Activated T-cell treated with anti-CD3 and anti-CD28 coated beads for 4 hours (primary cell): Measurements from ENCODE around the gene STARD8.
"Not testable (repeated sequence)": the region's sequence is repeated elsewhere in the genome, so short reads cannot be mapped to it uniquely, and the experiment has no call there.

Experiments
- DNase-seq: peaks from one replicate; pipeline ENCODE4 v3.0.0-alpha.2; 2020

STARD8 gene

GRCh38 chrX:68647156-68647957 lies at the start of gene STARD8:
TSS of gene STARD8 (plus strand) at chrX:68647666. CDS start at chrX:68647883, 217 bp downstream.
- DNase-seq: no peak

- no peak for DNase-seq
Measured at GRCh38 chrX:68598841-68599240, 48.6 kb upstream of the STARD8 start.

DNA sequence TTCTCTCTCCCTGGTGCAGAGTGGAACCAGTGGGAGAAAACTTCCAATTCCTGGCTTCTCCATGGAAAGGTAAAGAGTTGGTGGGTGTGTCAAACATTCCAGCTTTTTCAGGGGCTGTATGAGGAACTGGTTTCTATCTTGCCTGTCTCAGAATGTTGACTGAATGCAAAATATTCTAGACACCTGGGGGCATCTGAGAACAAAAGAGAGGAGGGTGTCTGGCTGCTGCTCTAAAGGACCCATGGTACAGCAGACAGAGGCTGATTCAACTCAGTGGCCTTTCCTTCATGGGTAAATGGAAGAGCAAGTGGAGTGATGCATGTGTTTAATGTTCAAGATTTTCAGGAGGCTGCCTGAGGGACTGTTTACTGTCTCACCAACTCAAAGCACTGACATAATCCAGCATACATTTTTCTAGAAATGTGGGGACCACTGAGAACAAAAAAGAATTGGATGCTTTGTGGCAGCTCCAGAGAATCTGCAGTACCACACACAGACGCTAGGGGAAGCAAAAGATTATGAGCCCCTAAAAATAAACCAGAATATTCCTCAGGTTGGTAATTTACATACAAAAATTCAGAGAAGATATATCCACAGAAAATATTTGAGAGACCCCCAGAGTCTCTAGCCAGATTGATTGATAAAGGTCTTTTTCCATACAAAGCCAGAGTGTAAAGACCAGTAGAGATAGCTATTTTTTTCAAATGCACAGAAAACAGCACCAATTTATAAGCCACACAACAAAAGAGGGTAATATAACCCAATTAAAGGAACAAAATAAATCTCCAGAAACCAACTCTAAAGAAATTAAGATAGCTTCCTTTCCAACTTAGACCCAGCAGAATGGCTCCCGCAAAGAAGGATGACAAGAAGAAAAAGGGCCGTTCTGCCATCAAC lies 48.0 kb upstream of the STARD8 start:
- no peak for DNase-seq

DNA sequence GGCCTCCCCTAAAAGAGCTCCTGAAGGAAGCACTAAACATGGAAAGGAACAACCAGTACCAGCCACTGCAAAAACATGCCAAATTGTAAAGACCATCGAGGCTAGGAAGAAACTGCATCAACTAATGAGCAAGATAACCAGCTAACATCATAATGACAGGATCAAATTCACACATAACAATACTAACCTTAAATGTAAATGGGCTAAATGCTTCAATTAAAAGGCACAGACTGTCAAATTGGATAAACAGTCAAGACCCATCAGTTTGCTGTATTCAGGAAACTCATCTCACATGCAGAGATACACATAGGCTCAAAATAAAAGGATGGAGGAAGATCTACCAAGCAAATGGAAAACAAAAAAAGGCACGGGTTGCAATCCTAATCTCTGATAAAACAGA lies 43.2 kb upstream of the STARD8 start:
- DNase-seq: not testable (repeated sequence)

DNA sequence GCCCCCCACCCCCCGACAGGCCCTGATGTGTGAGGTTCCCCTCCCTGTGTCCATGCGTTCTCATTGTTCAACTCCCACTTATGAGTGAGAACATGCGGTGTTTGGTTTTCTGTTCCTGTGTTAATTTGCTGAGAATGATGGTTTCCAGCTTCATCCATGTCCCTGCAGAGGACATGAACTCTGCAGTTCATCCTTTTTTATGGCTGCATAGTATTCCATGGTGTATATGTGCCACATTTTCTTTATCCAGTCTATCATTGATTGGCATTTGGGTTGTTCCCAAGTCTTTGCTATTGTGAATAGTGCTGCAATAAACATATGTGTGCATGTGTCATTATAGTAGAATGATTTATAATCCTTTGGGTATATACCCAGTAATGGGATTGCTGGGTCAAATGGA lies 32.7 kb upstream of the STARD8 start:
- not testable (repeated sequence) for DNase-seq

GRCh38 chrX:68627986-68628385 lies 19.5 kb upstream of the STARD8 start:
- DNase-seq: no peak

DNA sequence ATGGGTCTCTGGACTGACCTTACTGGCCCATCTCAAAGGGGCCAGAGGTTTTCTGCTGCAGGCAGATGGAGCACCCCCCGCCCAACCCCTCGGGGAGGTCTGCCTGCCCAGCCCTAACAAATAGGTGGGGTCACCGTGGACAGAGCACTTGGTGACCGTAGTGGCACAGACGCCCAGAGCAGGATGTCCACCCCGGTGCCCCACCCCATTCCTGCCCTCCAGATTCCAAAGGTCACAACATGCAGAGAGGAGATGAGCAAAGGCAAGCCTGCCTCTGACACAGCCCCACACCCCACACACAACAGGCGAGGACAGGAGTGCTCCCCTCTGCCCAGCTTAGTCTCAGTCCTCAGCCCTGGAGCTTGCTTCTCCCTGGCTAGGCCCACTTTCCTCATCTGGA lies 17.5 kb upstream of the STARD8 start:
- not testable (repeated sequence) for DNase-seq

DNA sequence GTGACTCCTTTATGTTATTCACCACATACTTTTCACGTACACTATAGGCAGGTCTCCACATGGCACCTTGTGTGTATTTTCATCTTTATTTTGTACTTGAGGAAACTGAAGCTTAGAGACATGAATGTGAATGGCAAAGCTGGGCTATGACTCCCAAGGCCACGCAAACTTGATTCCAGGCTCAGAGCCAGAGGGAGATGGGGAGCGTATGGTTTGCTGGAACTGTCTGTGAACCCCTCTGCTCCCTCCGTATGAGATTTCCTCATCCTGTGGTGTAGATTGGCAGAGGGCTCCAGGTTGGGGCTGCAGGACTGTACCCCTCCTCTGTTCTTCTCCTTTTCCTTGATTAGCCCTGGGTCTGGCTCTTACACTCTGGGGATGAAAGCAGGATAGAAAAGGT lies 16.1 kb upstream of the STARD8 start:
- DNase-seq: no peak

GRCh38 chrX:68632491-68632890 lies 15.0 kb upstream of the STARD8 start:
- no peak for DNase-seq

DNA sequence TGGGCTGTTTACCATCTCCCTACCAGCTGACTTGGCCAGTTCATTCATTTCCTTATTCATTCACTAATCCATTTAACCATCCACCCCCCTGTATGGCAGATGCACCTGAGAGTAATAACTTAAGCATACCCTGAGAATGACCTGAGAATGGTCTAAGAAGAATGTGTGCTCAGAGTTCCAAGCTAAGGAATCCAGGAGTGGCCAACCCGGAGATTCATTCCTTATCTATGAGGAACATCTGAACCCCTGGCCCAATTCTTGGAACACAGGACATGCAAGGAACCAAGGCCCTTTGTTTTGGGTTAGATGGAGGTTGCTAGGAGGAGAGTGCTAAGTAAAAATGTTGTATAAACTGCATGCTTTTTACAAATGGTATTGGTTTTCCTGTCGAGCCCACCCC lies 13.5 kb upstream of the STARD8 start:
- DNase-seq: no peak

- DNase-seq: no peak
Measured at GRCh38 chrX:68634649-68635227, 12.7 kb upstream of the STARD8 start.

DNA sequence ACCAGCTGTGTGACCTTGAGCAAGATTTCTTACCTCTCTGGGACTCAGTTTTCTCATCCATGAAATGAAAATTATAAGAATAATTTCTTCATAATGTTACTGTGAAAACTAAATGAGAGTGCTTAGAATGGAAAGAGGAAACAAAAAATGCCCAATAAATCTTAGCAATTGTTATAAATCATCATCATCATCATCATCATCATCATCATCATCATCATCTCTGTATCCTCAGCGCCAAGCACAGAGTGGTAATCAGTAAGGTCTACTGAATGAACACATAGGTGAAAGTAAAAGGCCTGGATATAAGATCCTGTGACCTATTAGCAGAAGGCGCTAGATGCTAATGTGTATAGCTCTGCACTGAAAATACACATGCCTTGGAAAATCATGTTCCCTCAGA lies 6.8 kb upstream of the STARD8 start:
- no peak for DNase-seq

DNA sequence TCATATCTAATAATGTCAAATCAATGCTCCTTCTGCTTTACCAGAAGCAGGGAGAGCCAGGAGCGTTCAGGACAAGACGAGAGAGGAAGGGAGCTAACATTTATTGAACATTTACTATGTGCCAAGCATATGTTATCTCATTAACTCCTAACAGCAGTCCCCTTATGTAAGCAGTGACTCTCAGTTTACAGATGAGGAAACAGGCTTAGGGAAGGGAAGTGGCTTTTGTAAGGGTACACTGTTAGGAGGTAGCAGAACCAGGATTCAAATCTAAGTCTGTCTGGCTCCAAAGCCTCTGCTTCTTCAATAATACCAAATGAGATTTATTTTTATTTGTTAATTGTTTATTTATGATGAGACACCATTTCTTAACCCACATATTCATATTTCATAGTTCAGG lies 2.6 kb upstream of the STARD8 start:
- DNase-seq: no peak

DNA sequence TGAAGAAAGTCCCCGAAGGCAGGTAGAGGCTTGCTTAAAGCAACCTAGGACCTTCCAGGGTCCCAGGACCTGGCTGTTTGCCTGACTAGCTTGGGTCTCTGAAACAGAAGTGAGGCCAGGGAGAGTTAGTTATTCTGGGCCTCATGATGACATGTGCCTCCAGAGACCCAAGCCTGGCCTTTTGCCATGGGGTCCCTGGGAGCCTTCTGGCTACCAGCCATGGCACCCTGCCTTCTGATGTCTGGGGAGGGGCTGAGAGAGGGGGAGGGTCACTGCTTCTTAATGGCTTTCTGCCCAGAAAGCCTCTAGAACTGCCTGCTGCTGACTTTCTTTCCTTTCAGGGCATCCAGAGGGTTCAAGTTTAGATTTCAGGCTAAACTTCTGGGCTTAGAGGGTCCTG lies 1.0 kb upstream of the STARD8 start:
- DNase-seq: no peak

GRCh38 chrX:68648960-68649359 lies 1.5 kb downstream of the STARD8 start:
- DNase-seq: no peak

GRCh38 chrX:68650491-68650890 lies 3.0 kb downstream of the STARD8 start:
- no peak for DNase-seq

DNA sequence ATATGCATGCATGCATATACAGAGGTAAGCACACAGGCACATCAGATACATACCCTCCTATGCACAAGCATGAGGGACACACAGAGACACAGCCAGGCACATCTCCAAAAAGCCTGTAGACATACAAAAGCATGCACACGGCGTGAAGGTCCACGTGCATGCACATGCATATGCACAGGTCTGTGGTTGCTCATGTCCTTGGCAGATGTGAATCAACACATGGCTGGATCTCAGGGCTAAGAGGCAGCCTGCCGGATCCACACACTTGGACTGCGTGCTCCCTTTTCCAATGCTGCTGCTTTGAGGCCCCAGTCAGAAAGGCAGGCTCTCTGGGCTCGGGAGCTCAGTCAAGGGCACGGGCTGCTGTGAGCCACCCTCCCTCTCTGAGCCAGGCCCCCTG lies 3.6 kb downstream of the STARD8 start:
- no peak for DNase-seq

GRCh38 chrX:68652326-68653170 lies 5.1 kb downstream of the STARD8 start:
- DNase-seq: no peak

- no peak for DNase-seq
Measured at GRCh38 chrX:68654693-68655092, 7.2 kb downstream of the STARD8 start.

- DNase-seq: not testable (repeated sequence)
Measured at GRCh38 chrX:68656473-68656872, 9.0 kb downstream of the STARD8 start.

DNA sequence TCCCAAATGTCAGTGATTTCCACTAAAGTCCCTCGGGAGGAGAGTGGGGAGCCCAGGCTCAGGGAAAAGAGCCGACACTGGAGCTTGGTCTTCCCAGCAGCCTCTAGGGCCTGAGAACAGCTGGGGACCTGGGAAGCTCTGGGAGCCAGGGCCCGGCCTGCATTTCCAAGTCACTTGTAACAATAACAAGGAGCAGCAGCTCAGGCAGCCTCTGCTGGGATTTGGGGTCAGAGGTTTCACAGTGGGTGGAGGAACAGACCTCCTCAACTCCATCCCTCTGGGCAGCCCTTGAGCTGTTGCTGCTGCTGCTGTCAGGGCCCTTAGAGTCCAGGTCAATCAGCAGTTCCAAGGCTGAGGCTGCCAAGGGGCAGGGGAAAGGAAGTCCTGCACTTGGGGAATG lies 11.1 kb downstream of the STARD8 start:
- DNase-seq: no peak

DNA sequence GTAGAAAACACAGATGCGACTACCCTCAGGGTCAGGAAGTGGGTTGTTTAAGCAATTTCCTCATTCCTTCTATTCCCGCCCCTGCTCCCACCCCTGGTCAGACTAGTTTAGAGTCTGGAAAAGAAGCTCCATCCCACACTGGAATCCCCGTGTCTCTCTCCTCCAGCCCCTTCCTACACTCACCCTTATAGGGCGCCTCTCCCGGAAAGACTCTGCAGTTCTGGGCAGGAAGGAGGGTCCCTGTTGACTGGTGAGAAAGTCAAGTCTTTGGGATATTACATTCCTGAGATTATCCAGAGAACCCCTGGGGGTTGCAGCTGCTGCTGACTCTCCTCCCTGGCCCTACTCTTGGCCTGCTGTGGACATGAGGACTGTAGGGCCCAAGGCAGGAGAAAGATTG lies 11.9 kb downstream of the STARD8 start:
- DNase-seq: no peak

- DNase-seq: no peak
Measured at GRCh38 chrX:68659786-68660185, 12.3 kb downstream of the STARD8 start.
